ENCODE measurements around the gene PEMT. TPM values are rescaled to one million over a fixed set of nuclear protein-coding genes. Genes with fewer than 3 reads are reported as not detected.
"Not testable (repeated sequence)": the region's sequence is repeated elsewhere in the genome, so short reads cannot be mapped to it uniquely, and the experiment has no call there.

PEMT gene
- total RNA-seq, 1 experiment from 2014 or later = 39.8 TPM

- no TSS peak for BruUV-seq (replicated peaks)
- DNase-seq (ENCODE audit: low spot score) = no peak
- peaks cover 13% of the 10 kb centered on the region for H3K27me3 ChIP-seq (replicated peaks; ENCODE audit: insufficient read depth, low read depth, low read length, poor library complexity)
- intact Hi-C loops (cut with micrococcal nuclease; ENCODE audit: unreplicated experiment) = loop anchor here (10.0 kb wide), 1 partner anchor 544 kb away; the partner anchor contains the start of genes ATPAF2 and GID4
- ChIA-PET CTCF (no interaction called here), POLR2A (ENCODE audit: low non-redundant PET) (interaction anchor here (0.6 kb wide), 1 partner anchor 532 kb away, joined by 5 read pairs; no protein-coding TSS in a partner anchor)
- peaks cover 17% of the 10 kb centered on the region for H3K36me3 ChIP-seq (ENCODE audit: insufficient read depth, low read length, poor library complexity, severe bottlenecking)
- no peak overlapping the region for H3K27ac ChIP-seq (ENCODE audit: low read depth, low read length, poor library complexity, severe bottlenecking)
- H3K9me3 ChIP-seq (ENCODE audit: low read depth, low read length, poor library complexity, severe bottlenecking) = no peaks in the 10 kb centered on the region
- H3K4me3 ChIP-seq (ENCODE audit: low read depth, low read length, poor library complexity, severe bottlenecking) = no peak overlapping the region
- H3K4me1 ChIP-seq (ENCODE audit: insufficient read depth, low read length, poor library complexity, severe bottlenecking) = peaks cover 31% of the 10 kb centered on the region
- TF ChIP-seq EZH2 (IDR thresholded peaks at IDR 0.05; ENCODE audit: borderline replicate concordance, low read depth, low read length, poor library complexity, severe bottlenecking) (no peak), CTCF (conservative IDR thresholded peaks at IDR 0.05; ENCODE audit: low read depth, low read length) (no peak)
Observed at GRCh38 chr17:17491031-17491471, 100.5 kb downstream of the PEMT start.

GRCh38 chr17:17487998-17488397 lies 103.5 kb downstream of the PEMT start:
- no peak for DNase-seq (ENCODE audit: low spot score)
- CTCF ChIA-PET = no interaction called here
- Histone ChIP-seq H3K4me3 (ENCODE audit: low read depth, low read length, poor library complexity, severe bottlenecking) (no peak overlapping the region), H3K27ac (ENCODE audit: low read depth, low read length, poor library complexity, severe bottlenecking) (no peak overlapping the region), H3K27me3 (replicated peaks; ENCODE audit: insufficient read depth, low read depth, low read length, poor library complexity) (no peaks in the 10 kb centered on the region), H3K36me3 (ENCODE audit: insufficient read depth, low read length, poor library complexity, severe bottlenecking) (peaks cover 24% of the 10 kb centered on the region), H3K9me3 (ENCODE audit: low read depth, low read length, poor library complexity, severe bottlenecking) (no peaks in the 10 kb centered on the region), H3K4me1 (ENCODE audit: insufficient read depth, low read length, poor library complexity, severe bottlenecking) (peaks cover 1% of the 10 kb centered on the region)
- intact Hi-C loops (cut with micrococcal nuclease; ENCODE audit: unreplicated experiment) = no loop called here
- no TSS peak for BruUV-seq (replicated peaks)
- no peak for TF ChIP-seq CTCF (conservative IDR thresholded peaks at IDR 0.05; ENCODE audit: low read depth, low read length)
- no peak for TF ChIP-seq EZH2 (IDR thresholded peaks at IDR 0.05; ENCODE audit: borderline replicate concordance, low read depth, low read length, poor library complexity, severe bottlenecking)
- POLR2A ChIA-PET (ENCODE audit: low non-redundant PET) = no interaction called here

- peaks cover 15% of the 10 kb centered on the region for H3K36me3 ChIP-seq (ENCODE audit: insufficient read depth, low read length, poor library complexity, severe bottlenecking)
- intact Hi-C loops (cut with micrococcal nuclease; ENCODE audit: unreplicated experiment); H3K27ac ChIP-seq (ENCODE audit: low read depth, low read length, poor library complexity, severe bottlenecking); DNase-seq (ENCODE audit: low spot score); H3K27me3 ChIP-seq (replicated peaks; ENCODE audit: insufficient read depth, low read depth, low read length, poor library complexity); POLR2A ChIA-PET (ENCODE audit: low non-redundant PET); BruUV-seq (replicated peaks); H3K4me1 ChIP-seq (ENCODE audit: insufficient read depth, low read length, poor library complexity, severe bottlenecking); H3K4me3 ChIP-seq (ENCODE audit: low read depth, low read length, poor library complexity, severe bottlenecking); H3K9me3 ChIP-seq (ENCODE audit: low read depth, low read length, poor library complexity, severe bottlenecking); CTCF ChIA-PET: not testable (repeated sequence)
Observed at GRCh38 chr17:17486416-17486815, 105.1 kb downstream of the PEMT start.

- H3K9me3 ChIP-seq (ENCODE audit: low read depth, low read length, poor library complexity, severe bottlenecking) = no peaks in the 10 kb centered on the region
- H3K4me3 ChIP-seq (ENCODE audit: low read depth, low read length, poor library complexity, severe bottlenecking) = no peak overlapping the region
- H3K36me3 ChIP-seq (ENCODE audit: insufficient read depth, low read length, poor library complexity, severe bottlenecking) = peaks cover 15% of the 10 kb centered on the region
- intact Hi-C loops (cut with micrococcal nuclease; ENCODE audit: unreplicated experiment) = no loop called here
- no peak for TF ChIP-seq CTCF (conservative IDR thresholded peaks at IDR 0.05; ENCODE audit: low read depth, low read length)
- TF ChIP-seq EZH2 (IDR thresholded peaks at IDR 0.05; ENCODE audit: borderline replicate concordance, low read depth, low read length, poor library complexity, severe bottlenecking) = no peak
- H3K27ac ChIP-seq (ENCODE audit: low read depth, low read length, poor library complexity, severe bottlenecking) = no peak overlapping the region
- H3K27me3 ChIP-seq (replicated peaks; ENCODE audit: insufficient read depth, low read depth, low read length, poor library complexity) = no peaks in the 10 kb centered on the region
- no peaks in the 10 kb centered on the region for H3K4me1 ChIP-seq (ENCODE audit: insufficient read depth, low read length, poor library complexity, severe bottlenecking)
- ChIA-PET CTCF (no interaction called here), POLR2A (ENCODE audit: low non-redundant PET) (no interaction called here)
- BruUV-seq (replicated peaks) = no TSS peak
- no peak for DNase-seq (ENCODE audit: low spot score)
Observed at GRCh38 chr17:17485420-17485819, 106.1 kb downstream of the PEMT start.

All from A673 (cell line).